GM23338 (cell line): Measurements from ENCODE around the gene KIAA1671. TPM values are rescaled to one million over a fixed set of nuclear protein-coding genes. Genes with fewer than 3 reads are reported as not detected.

ENCODE experiments used
- ATAC-seq: fragments of 200-7000 bp; cut with Tn5 transposase; 3 replicates; pipeline ENCODE4 v1.9.1; 2020
- DNase-seq: peaks from one replicate; pipeline ENCODE4 v3.0.0-alpha.2; 2015; ENCODE audit warnings: low spot score
- H2AFZ ChIP-seq: fragments of 200-600 bp; sonication (generic); 2 replicates; pipeline ENCODE4 v1.8.0; 2016; ENCODE audit warnings: antibody characterized with exemption, mild to moderate bottlenecking, moderate library complexity
- H3F3A ChIP-seq: fragments of 200-600 bp; sonication (generic); replicated peaks from 2 replicates; pipeline ENCODE4 v1.8.0; 2017; ENCODE audit warnings: antibody characterized with exemption, mixed run types, low read depth
- H3K27ac ChIP-seq: fragments of 200-600 bp; sonication (generic); 2 replicates; pipeline ENCODE4 v1.6.1; 2016; ENCODE audit warnings: low read depth
- H3K27me3 ChIP-seq: fragments of 200-600 bp; sonication (generic); 2 replicates; pipeline ENCODE4 v1.8.0; 2016; ENCODE audit warnings: mild to moderate bottlenecking, mixed run types, moderate library complexity; ENCODE audit not compliant: insufficient read depth
- H3K36me3 ChIP-seq: fragments of 200-600 bp; sonication (generic); 2 replicates; pipeline ENCODE4 v1.8.0; 2016; ENCODE audit warnings: mild to moderate bottlenecking; ENCODE audit not compliant: insufficient read depth
- H3K4me1 ChIP-seq: fragments of 200-600 bp; sonication (generic); 2 replicates; pipeline ENCODE4 v1.8.0; 2016; ENCODE audit warnings: mild to moderate bottlenecking, moderate library complexity; ENCODE audit not compliant: insufficient read depth
- H3K4me2 ChIP-seq: fragments of 200-600 bp; sonication (generic); 2 replicates; pipeline ENCODE4 v1.7.1; 2017; ENCODE audit warnings: mixed run types
- H3K4me3 ChIP-seq: fragments of 200-600 bp; sonication (generic); 2 replicates; pipeline ENCODE4 v1.6.1; 2016; ENCODE audit warnings: mixed run types
- H3K79me2 ChIP-seq: fragments of 200-600 bp; sonication (generic); replicated peaks from 2 replicates; pipeline ENCODE4 v1.8.0; 2017; ENCODE audit warnings: mild to moderate bottlenecking; ENCODE audit not compliant: insufficient read depth
- H3K9me2 ChIP-seq: fragments of 200-600 bp; sonication (generic); 2 replicates; pipeline ENCODE4 v1.8.0; 2017; ENCODE audit not compliant: insufficient read depth
- H4K20me1 ChIP-seq: fragments of 200-600 bp; sonication (generic); replicated peaks from 2 replicates; pipeline ENCODE4 v1.8.0; 2017; ENCODE audit warnings: mild to moderate bottlenecking; ENCODE audit not compliant: insufficient read depth
- H3K27ac Mint-ChIP-seq: 2 replicates; pipeline ENCODE4 v1.8.0; 2020; ENCODE audit warnings: inconsistent platforms, mild to moderate bottlenecking, moderate library complexity, mixed read lengths
- H3K27me3 Mint-ChIP-seq: 3 replicates; pipeline ENCODE4 v1.8.0; 2022; ENCODE audit warnings: low read depth, mild to moderate bottlenecking, moderate library complexity, mixed read lengths, inconsistent platforms; ENCODE audit not compliant: insufficient read depth, poor library complexity
- H3K36me3 Mint-ChIP-seq: 3 replicates; pipeline ENCODE4 v1.8.0; 2021; ENCODE audit warnings: low read depth, mild to moderate bottlenecking, inconsistent platforms, moderate library complexity, mixed read lengths
- H3K4me1 Mint-ChIP-seq: 3 replicates; pipeline ENCODE4 v1.8.0; 2020; ENCODE audit warnings: mild to moderate bottlenecking, inconsistent platforms, mixed read lengths
- H3K4me3 Mint-ChIP-seq: 3 replicates; pipeline ENCODE4 v1.8.0; 2021; ENCODE audit warnings: moderate library complexity, mild to moderate bottlenecking, inconsistent platforms, mixed read lengths
- H3K9me3 Mint-ChIP-seq: 3 replicates; pipeline ENCODE4 v1.8.0; 2020; ENCODE audit warnings: moderate library complexity, mild to moderate bottlenecking, inconsistent platforms, mixed read lengths
- CREB1 ChIP-seq: fragments of 250-450 bp; sonication (Bioruptor Pico); IDR thresholded peaks from 2 replicates; pipeline ENCODE4 v1.5.0; 2020; ENCODE audit warnings: low read depth, mild to moderate bottlenecking, moderate library complexity
- EZH2phosphoT487 ChIP-seq: fragments of 200-600 bp; sonication (generic); IDR thresholded peaks from one replicate; pipeline ENCODE4 v1.8.1; 2018; ENCODE audit warnings: antibody characterized with exemption; ENCODE audit not compliant: unreplicated experiment
- JUNB ChIP-seq: IDR thresholded peaks from one replicate; pipeline ENCODE4 v1.6.1; 2016; ENCODE audit warnings: antibody characterized with exemption; ENCODE audit not compliant: unreplicated experiment
- NANOG ChIP-seq: IDR thresholded peaks from 2 replicates; pipeline ENCODE4 v1.6.1; 2016; ENCODE audit warnings: antibody characterized with exemption, borderline replicate concordance
- POLR2AphosphoS5 ChIP-seq: IDR thresholded peaks from 2 replicates; pipeline ENCODE4 v1.6.1; 2016; ENCODE audit warnings: antibody characterized with exemption, low read depth
- STAT1 ChIP-seq: IDR thresholded peaks from one replicate; pipeline ENCODE4 v1.6.1; 2016; ENCODE audit warnings: antibody characterized with exemption; ENCODE audit not compliant: unreplicated experiment
- ZNF114 ChIP-seq: fragments of 250-450 bp; sonication (Bioruptor Pico); IDR thresholded peaks from 2 replicates; pipeline ENCODE4 v1.5.0; 2020; ENCODE audit warnings: mild to moderate bottlenecking, moderate library complexity
- ZNF331 ChIP-seq: fragments of 250-450 bp; sonication (Bioruptor Pico); IDR thresholded peaks from 2 replicates; pipeline ENCODE4 v1.5.0; 2020; ENCODE audit warnings: low read depth, mild to moderate bottlenecking, moderate library complexity
- polyA plus RNA-seq: library from polyadenylated mRNA; unstranded; fragments of >200 nt; fragmentation: Nextera tagmentation; extraction: Ambion mirVana; gene quantifications from 2 replicates; pipeline ENCODE4 v1.2.1, GENCODE V29; 2016
- total RNA-seq: library from RNA; depleted of rRNA; stranded (reverse); fragments of >200 nt; shearing (Covaris generic); gene quantifications from 2 replicates; pipeline ENCODE4 v1.2.3, GENCODE V29; 2014
- TF ChIP-seq, protein P1 (sequence below), 2 experiments: fragments of 200-600 bp in 1 of 2; sonication (generic) in 1 of 2; conservative IDR thresholded peaks; 2 replicates each; pipeline versions ENCODE4 v1.5.1 to v1.6.1; 2016 to 2017; ENCODE audit warnings: antibody characterized with exemption in 2 of 2, low read depth in 2 of 2, mild to moderate bottlenecking in 2 of 2, moderate library complexity in 1 of 2
- TF ChIP-seq, protein P2 (sequence below): IDR thresholded peaks from one replicate; pipeline ENCODE4 v1.6.1; 2018; ENCODE audit warnings: antibody characterized with exemption; ENCODE audit not compliant: unreplicated experiment
- TF ChIP-seq, protein P3 (sequence below): fragments of 250-450 bp; sonication (Bioruptor Pico); IDR thresholded peaks from 2 replicates; pipeline ENCODE4 v1.5.0; 2020; ENCODE audit warnings: mild to moderate bottlenecking, moderate library complexity
- TF ChIP-seq, protein P4 (sequence below): IDR thresholded peaks from 2 replicates; pipeline ENCODE4 v1.6.1; 2016; ENCODE audit warnings: antibody characterized with exemption

KIAA1671 gene
- total and polyA plus RNA-seq, 2 experiments from 2014 or later = 6.1 to 27.2 TPM

DNA sequence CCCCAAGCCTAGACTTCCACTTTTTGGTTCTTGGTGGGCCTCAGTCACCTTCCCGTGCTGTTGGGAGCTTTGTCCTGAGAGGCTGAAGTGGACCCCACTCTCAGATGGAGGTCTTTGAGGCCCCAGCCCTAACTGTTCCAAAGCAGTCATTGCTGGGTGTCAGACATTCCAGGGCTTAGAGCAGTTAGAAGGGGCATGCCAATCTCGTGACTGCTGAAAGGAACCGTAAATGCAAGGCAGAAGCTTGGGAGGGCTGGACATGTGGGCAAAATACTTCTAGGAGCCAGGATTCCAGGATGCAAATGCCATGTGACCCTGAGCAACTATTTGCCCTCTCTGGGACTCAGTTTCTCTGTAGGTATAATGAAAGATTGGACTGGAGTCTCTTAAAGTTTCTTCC lies 128.3 kb downstream of the KIAA1671 start:
- no peaks in the 10 kb centered on the region for H3K36me3 Mint-ChIP-seq
- no peak overlapping the region for H3K4me3 Mint-ChIP-seq
- no peaks in the 10 kb centered on the region for H3K9me3 Mint-ChIP-seq

More for the DNA sequence above, 128.3 kb downstream of the KIAA1671 start:
- H3K4me3 ChIP-seq = no peak overlapping the region
- Mint-ChIP-seq H3K27ac (no peak overlapping the region), H3K27me3 (peaks cover 4% of the 10 kb centered on the region), H3K4me1 (no peaks in the 10 kb centered on the region)
- H3K36me3 ChIP-seq = no peaks in the 10 kb centered on the region
- H3K27ac ChIP-seq = no peak overlapping the region
- H3K9me2 ChIP-seq = no peaks in the 10 kb centered on the region
- H4K20me1 ChIP-seq = no peaks in the 10 kb centered on the region; the same call in 1 of the 2 replicates
- H3K4me1 ChIP-seq = no peaks in the 10 kb centered on the region
- H3K27me3 ChIP-seq = no peaks in the 10 kb centered on the region
- ATAC-seq = no peak
- TF ChIP-seq POLR2AphosphoS5 (no peak), ZNF114 (no peak), NANOG (no peak), JUNB (no peak), EZH2phosphoT487 (no peak), STAT1 (no peak), ZNF331 (CRISPR knock-in tag) (no peak), CREB1 (CRISPR knock-in tag) (no peak)
- TF ChIP-seq, protein P1, sequence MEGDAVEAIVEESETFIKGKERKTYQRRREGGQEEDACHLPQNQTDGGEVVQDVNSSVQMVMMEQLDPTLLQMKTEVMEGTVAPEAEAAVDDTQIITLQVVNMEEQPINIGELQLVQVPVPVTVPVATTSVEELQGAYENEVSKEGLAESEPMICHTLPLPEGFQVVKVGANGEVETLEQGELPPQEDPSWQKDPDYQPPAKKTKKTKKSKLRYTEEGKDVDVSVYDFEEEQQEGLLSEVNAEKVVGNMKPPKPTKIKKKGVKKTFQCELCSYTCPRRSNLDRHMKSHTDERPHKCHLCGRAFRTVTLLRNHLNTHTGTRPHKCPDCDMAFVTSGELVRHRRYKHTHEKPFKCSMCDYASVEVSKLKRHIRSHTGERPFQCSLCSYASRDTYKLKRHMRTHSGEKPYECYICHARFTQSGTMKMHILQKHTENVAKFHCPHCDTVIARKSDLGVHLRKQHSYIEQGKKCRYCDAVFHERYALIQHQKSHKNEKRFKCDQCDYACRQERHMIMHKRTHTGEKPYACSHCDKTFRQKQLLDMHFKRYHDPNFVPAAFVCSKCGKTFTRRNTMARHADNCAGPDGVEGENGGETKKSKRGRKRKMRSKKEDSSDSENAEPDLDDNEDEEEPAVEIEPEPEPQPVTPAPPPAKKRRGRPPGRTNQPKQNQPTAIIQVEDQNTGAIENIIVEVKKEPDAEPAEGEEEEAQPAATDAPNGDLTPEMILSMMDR (conservative IDR thresholded peaks at IDR 0.05; ENCODE audit: low read depth in 2 of 2) = no peak
- TF ChIP-seq, protein P2, sequence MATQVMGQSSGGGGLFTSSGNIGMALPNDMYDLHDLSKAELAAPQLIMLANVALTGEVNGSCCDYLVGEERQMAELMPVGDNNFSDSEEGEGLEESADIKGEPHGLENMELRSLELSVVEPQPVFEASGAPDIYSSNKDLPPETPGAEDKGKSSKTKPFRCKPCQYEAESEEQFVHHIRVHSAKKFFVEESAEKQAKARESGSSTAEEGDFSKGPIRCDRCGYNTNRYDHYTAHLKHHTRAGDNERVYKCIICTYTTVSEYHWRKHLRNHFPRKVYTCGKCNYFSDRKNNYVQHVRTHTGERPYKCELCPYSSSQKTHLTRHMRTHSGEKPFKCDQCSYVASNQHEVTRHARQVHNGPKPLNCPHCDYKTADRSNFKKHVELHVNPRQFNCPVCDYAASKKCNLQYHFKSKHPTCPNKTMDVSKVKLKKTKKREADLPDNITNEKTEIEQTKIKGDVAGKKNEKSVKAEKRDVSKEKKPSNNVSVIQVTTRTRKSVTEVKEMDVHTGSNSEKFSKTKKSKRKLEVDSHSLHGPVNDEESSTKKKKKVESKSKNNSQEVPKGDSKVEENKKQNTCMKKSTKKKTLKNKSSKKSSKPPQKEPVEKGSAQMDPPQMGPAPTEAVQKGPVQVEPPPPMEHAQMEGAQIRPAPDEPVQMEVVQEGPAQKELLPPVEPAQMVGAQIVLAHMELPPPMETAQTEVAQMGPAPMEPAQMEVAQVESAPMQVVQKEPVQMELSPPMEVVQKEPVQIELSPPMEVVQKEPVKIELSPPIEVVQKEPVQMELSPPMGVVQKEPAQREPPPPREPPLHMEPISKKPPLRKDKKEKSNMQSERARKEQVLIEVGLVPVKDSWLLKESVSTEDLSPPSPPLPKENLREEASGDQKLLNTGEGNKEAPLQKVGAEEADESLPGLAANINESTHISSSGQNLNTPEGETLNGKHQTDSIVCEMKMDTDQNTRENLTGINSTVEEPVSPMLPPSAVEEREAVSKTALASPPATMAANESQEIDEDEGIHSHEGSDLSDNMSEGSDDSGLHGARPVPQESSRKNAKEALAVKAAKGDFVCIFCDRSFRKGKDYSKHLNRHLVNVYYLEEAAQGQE = no peak
- TF ChIP-seq, protein P3, sequence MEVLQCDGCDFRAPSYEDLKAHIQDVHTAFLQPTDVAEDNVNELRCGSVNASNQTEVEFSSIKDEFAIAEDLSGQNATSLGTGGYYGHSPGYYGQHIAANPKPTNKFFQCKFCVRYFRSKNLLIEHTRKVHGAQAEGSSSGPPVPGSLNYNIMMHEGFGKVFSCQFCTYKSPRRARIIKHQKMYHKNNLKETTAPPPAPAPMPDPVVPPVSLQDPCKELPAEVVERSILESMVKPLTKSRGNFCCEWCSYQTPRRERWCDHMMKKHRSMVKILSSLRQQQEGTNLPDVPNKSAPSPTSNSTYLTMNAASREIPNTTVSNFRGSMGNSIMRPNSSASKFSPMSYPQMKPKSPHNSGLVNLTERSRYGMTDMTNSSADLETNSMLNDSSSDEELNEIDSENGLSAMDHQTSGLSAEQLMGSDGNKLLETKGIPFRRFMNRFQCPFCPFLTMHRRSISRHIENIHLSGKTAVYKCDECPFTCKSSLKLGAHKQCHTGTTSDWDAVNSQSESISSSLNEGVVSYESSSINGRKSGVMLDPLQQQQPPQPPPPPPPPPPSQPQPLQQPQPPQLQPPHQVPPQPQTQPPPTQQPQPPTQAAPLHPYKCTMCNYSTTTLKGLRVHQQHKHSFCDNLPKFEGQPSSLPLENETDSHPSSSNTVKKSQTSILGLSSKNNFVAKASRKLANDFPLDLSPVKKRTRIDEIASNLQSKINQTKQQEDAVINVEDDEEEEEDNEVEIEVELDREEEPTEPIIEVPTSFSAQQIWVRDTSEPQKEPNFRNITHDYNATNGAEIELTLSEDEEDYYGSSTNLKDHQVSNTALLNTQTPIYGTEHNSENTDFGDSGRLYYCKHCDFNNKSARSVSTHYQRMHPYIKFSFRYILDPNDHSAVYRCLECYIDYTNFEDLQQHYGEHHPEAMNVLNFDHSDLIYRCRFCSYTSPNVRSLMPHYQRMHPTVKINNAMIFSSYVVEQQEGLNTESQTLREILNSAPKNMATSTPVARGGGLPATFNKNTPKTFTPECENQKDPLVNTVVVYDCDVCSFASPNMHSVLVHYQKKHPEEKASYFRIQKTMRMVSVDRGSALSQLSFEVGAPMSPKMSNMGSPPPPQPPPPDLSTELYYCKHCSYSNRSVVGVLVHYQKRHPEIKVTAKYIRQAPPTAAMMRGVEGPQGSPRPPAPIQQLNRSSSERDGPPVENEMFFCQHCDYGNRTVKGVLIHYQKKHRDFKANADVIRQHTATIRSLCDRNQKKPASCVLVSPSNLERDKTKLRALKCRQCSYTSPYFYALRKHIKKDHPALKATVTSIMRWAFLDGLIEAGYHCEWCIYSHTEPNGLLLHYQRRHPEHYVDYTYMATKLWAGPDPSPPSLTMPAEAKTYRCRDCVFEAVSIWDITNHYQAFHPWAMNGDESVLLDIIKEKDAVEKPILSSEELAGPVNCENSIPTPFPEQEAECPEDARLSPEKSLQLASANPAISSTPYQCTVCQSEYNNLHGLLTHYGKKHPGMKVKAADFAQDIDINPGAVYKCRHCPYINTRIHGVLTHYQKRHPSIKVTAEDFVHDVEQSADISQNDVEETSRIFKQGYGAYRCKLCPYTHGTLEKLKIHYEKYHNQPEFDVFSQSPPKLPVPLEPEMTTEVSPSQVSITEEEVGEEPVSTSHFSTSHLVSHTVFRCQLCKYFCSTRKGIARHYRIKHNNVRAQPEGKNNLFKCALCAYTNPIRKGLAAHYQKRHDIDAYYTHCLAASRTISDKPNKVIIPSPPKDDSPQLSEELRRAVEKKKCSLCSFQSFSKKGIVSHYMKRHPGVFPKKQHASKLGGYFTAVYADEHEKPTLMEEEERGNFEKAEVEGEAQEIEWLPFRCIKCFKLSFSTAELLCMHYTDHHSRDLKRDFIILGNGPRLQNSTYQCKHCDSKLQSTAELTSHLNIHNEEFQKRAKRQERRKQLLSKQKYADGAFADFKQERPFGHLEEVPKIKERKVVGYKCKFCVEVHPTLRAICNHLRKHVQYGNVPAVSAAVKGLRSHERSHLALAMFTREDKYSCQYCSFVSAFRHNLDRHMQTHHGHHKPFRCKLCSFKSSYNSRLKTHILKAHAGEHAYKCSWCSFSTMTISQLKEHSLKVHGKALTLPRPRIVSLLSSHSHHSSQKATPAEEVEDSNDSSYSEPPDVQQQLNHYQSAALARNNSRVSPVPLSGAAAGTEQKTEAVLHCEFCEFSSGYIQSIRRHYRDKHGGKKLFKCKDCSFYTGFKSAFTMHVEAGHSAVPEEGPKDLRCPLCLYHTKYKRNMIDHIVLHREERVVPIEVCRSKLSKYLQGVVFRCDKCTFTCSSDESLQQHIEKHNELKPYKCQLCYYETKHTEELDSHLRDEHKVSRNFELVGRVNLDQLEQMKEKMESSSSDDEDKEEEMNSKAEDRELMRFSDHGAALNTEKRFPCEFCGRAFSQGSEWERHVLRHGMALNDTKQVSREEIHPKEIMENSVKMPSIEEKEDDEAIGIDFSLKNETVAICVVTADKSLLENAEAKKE = no peak
- TF ChIP-seq, protein P4, sequence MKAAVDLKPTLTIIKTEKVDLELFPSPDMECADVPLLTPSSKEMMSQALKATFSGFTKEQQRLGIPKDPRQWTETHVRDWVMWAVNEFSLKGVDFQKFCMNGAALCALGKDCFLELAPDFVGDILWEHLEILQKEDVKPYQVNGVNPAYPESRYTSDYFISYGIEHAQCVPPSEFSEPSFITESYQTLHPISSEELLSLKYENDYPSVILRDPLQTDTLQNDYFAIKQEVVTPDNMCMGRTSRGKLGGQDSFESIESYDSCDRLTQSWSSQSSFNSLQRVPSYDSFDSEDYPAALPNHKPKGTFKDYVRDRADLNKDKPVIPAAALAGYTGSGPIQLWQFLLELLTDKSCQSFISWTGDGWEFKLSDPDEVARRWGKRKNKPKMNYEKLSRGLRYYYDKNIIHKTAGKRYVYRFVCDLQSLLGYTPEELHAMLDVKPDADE = no peak
- H3F3A ChIP-seq = no peaks in the 10 kb centered on the region
- H3K79me2 ChIP-seq = no peaks in the 10 kb centered on the region
- no peak overlapping the region for H2AFZ ChIP-seq
- no peak for DNase-seq
- H3K4me2 ChIP-seq = no peak overlapping the region
